Caco-2 (cell line): Measurements from ENCODE around the gene GSKIP. TPM values are rescaled to one million over a fixed set of nuclear protein-coding genes. Genes with fewer than 3 reads are reported as not detected.

Source experiments
- BruUV-seq: library from RNA; stranded (reverse); fragments of 400-500 nt; replicated peaks from 2 replicates; lab custom pipeline; 2021; lab: Mats Ljungman, UMichigan
- CTCF ChIA-PET: fragments of 300-600 bp; sonication (Branson Sonifier 250); formaldehyde crosslinking; loops from one replicate; lab custom pipeline; 2022; ENCODE audit warnings: antibody characterized with exemption; lab: Charles Lee
- POLR2A ChIA-PET: fragments of 300-600 bp; sonication (Branson Sonifier 250); formaldehyde crosslinking; loops from one replicate; lab custom pipeline; 2022; ENCODE audit warnings: antibody characterized with exemption; lab: Charles Lee
- DNase-seq, 2 experiments: peaks; one replicate each; pipeline versions ENCODE4 v3.0.0 to v3.0.0-alpha.2; 2020 to 2022
- H3K27me3 ChIP-seq: replicated peaks from 2 replicates; pipeline ENCODE4 v1.6.0; 2011; ENCODE audit warnings: low read length; ENCODE audit not compliant: control insufficient read depth, insufficient read depth
- H3K36me3 ChIP-seq: 2 replicates; pipeline ENCODE4 v1.5.1; 2011; ENCODE audit warnings: low read length; ENCODE audit not compliant: control insufficient read depth, insufficient read depth
- H3K4me1 ChIP-seq: fragments of 250-450 bp; sonication (Bioruptor Pico); 2 replicates; pipeline ENCODE4 v1.5.1; 2020; ENCODE audit warnings: mild to moderate bottlenecking
- H3K4me3 ChIP-seq: 2 replicates; pipeline ENCODE4 v1.5.1; 2011; ENCODE audit warnings: low read depth, mild to moderate bottlenecking, control low read depth, low read length
- H3K9me3 ChIP-seq: fragments of 250-450 bp; sonication (Bioruptor Pico); 2 replicates; pipeline ENCODE4 v1.5.1; 2020; ENCODE audit warnings: mild to moderate bottlenecking, moderate library complexity
- H3K27ac Mint-ChIP-seq: one replicate; pipeline ENCODE4 v1.8.0; 2022; ENCODE audit warnings: mixed read lengths; ENCODE audit not compliant: unreplicated experiment
- H3K27me3 Mint-ChIP-seq: one replicate; pipeline ENCODE4 v1.8.0; 2022; ENCODE audit warnings: mixed read lengths; ENCODE audit not compliant: insufficient read depth, unreplicated experiment
- H3K36me3 Mint-ChIP-seq: one replicate; pipeline ENCODE4 v1.8.0; 2022; ENCODE audit warnings: mild to moderate bottlenecking, mixed read lengths; ENCODE audit not compliant: insufficient read depth, unreplicated experiment
- H3K4me1 Mint-ChIP-seq: one replicate; pipeline ENCODE4 v1.8.0; 2022; ENCODE audit warnings: low read depth, mixed read lengths; ENCODE audit not compliant: unreplicated experiment
- H3K4me3 Mint-ChIP-seq: one replicate; pipeline ENCODE4 v1.8.0; 2022; ENCODE audit warnings: mild to moderate bottlenecking, moderate library complexity, mixed read lengths; ENCODE audit not compliant: unreplicated experiment
- H3K9me3 Mint-ChIP-seq: one replicate; pipeline ENCODE4 v1.8.0; 2022; ENCODE audit warnings: mixed read lengths; ENCODE audit not compliant: unreplicated experiment
- CTCF ChIP-seq, 2 experiments: fragments of 200-600 bp in 1 of 2; IDR thresholded peaks; 1 replicate in 1 of 2; 2 replicates in 1 of 2; pipeline versions ENCODE4 v1.5.1 to v1.8.0; 2011 to 2022; ENCODE audit warnings: antibody characterized with exemption in 1 of 2, control low read depth in 1 of 2, inconsistent platforms in 1 of 2, low read depth in 1 of 2, low read length in 1 of 2, mild to moderate bottlenecking in 1 of 2, moderate library complexity in 1 of 2; ENCODE audit not compliant: insufficient read depth in 1 of 2, severe bottlenecking in 1 of 2, unreplicated experiment in 1 of 2
- intact Hi-C: fragments of 100-400 bp; cut with micrococcal nuclease; formaldehyde crosslinking; loops from one replicate; pipeline ENCODE4 v1.10.0; 2022; ENCODE audit not compliant: unreplicated experiment
- total RNA-seq: library from RNA; stranded (reverse); gene quantifications from 2 replicates; pipeline ENCODE4 v1.2.3, GENCODE V29; 2022

Gene GSKIP
- total RNA-seq, 1 experiment from 2014 or later, result 24.1 TPM

GRCh38 chr14:96354246-96354645, 9.1 kb upstream of the GSKIP start:
- BruUV-seq, result no TSS peak
- no peak for TF ChIP-seq CTCF (IDR thresholded peaks at IDR 0.05; ENCODE audit: insufficient read depth in 1 of 2, low read depth in 1 of 2, low read length in 1 of 2, severe bottlenecking in 1 of 2, unreplicated experiment in 1 of 2)

DNA sequence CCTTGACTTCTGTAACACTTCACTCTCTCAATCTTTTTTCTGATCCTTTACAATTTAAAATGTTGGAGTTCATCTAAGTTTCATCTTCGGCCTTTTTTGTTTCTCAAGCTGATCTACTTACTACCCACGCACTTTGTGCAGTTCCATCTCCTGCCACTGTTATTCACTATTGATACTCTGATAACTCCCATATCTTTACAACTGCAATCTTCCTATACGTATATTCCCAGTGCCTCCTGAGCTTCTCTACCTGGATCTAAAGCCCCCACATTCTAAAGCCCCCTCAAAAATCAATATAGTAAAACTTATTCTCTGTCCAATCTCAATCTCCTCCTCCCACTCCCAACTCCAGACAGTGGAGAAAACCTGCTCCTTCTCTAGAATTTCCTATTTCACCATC, 6.1 kb upstream of the GSKIP start:
- H3K9me3 ChIP-seq, result no peaks in the 10 kb centered on the region
- Mint-ChIP-seq H3K36me3 (peaks cover 5% of the 10 kb centered on the region), H3K27ac (peak overlapping the region; percentile 10), H3K4me3 (no peak overlapping the region), H3K4me1 (peaks cover 7% of the 10 kb centered on the region), H3K27me3 (no peaks in the 10 kb centered on the region), H3K9me3 (no peaks in the 10 kb centered on the region)
- H3K27me3 ChIP-seq, result no peaks in the 10 kb centered on the region
- ChIA-PET POLR2A (no interaction called here), CTCF (no interaction called here)
- H3K36me3 ChIP-seq, result no peaks in the 10 kb centered on the region
- H3K4me1 ChIP-seq, result 0 out of 2 replicates have a peak, but pooled peaks cover 5% of the 10 kb centered on the region
- BruUV-seq, result no TSS peak
- no peak for DNase-seq
- H3K4me3 ChIP-seq, result no peak overlapping the region
- TF ChIP-seq CTCF (IDR thresholded peaks at IDR 0.05; ENCODE audit: insufficient read depth in 1 of 2, low read depth in 1 of 2, low read length in 1 of 2, severe bottlenecking in 1 of 2, unreplicated experiment in 1 of 2), result no peak
- intact Hi-C loops, result no loop called here

More at GRCh38 chr14:96354246-96354645, 9.1 kb upstream of the GSKIP start:
- CTCF ChIA-PET, result interaction anchor here (0.6 kb wide), 1 partner anchor 9 kb away, joined by 3 read pairs; no protein-coding TSS in a partner anchor
- Histone ChIP-seq H3K36me3 (no peaks in the 10 kb centered on the region), H3K4me1 (no peaks in the 10 kb centered on the region), H3K4me3 (no peak overlapping the region), H3K27me3 (no peaks in the 10 kb centered on the region), H3K9me3 (no peaks in the 10 kb centered on the region)
- Mint-ChIP-seq H3K4me3 (no peak overlapping the region), H3K27ac (no peak overlapping the region), H3K4me1 (peaks cover 7% of the 10 kb centered on the region), H3K36me3 (no peaks in the 10 kb centered on the region), H3K9me3 (no peaks in the 10 kb centered on the region), H3K27me3 (no peaks in the 10 kb centered on the region)
- DNase-seq, result no peak
- intact Hi-C loops, result no loop called here
- POLR2A ChIA-PET, result no interaction called here

DNA sequence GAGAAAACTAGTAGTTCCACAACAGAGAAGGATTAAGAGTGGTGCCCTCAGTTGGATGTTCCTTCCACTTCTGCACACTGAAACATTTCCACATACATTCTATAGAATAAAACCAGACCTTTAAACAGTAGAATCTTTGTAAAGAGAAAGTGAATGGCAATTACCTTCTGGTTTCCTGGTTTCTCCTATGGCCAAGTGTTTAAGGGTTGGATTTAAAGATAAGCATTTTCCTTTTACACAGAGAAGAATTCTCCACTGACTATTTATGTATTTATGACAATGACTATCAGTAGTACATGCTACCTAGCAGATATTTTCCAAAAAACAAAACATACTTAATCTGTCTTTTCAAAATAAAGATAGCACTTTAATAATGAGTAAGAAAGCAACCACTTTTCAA, 3.4 kb upstream of the GSKIP start:
- H3K9me3 Mint-ChIP-seq, result no peaks in the 10 kb centered on the region
- no peaks in the 10 kb centered on the region for H3K36me3 ChIP-seq
- ChIA-PET POLR2A (no interaction called here), CTCF (no interaction called here)
- H3K9me3 ChIP-seq, result no peaks in the 10 kb centered on the region
- H3K27ac Mint-ChIP-seq, result no peak overlapping the region
- H3K4me3 Mint-ChIP-seq, result no peak overlapping the region
- H3K4me3 ChIP-seq, result no peak overlapping the region
- no TSS peak for BruUV-seq
- no peak for DNase-seq
- no peak for TF ChIP-seq CTCF (IDR thresholded peaks at IDR 0.05; ENCODE audit: insufficient read depth in 1 of 2, low read depth in 1 of 2, low read length in 1 of 2, severe bottlenecking in 1 of 2, unreplicated experiment in 1 of 2)
- H3K27me3 ChIP-seq, result no peaks in the 10 kb centered on the region
- peaks cover 14% of the 10 kb centered on the region for H3K4me1 Mint-ChIP-seq
- no peaks in the 10 kb centered on the region for H3K27me3 Mint-ChIP-seq
- H3K4me1 ChIP-seq, result peaks cover 12% of the 10 kb centered on the region; the same call in 1 of the 2 replicates
- intact Hi-C loops, result no loop called here
- peaks cover 21% of the 10 kb centered on the region for H3K36me3 Mint-ChIP-seq
